NB4 (cell line): ENCODE results near the gene SMIM24.

ENCODE experiments used
- CTCF ChIP-seq: IDR thresholded peaks from one replicate; pipeline ENCODE4 v1.5.1; 2012; ENCODE audit warnings: low read depth, low read length
- POLR2A ChIP-seq: IDR thresholded peaks from 2 replicates; pipeline ENCODE4 v1.6.1; 2011; ENCODE audit warnings: mild to moderate bottlenecking; ENCODE audit not compliant: insufficient read length; ENCODE audit errors: extremely low read depth

- TF ChIP-seq POLR2A, result no peak
- TF ChIP-seq CTCF, result no peak
Observed at GRCh38 chr19:3510727-3511126, 30.4 kb upstream of the SMIM24 start.
